Smooth muscle cell (in vitro differentiated cells): ENCODE data around the gene SLC5A10. TPM values are rescaled to one million over a fixed set of nuclear protein-coding genes. Genes with fewer than 3 reads are reported as not detected.

Experiments
- DNase-seq: peaks from one replicate; lab custom pipeline; 2025; ENCODE audit not compliant: unreplicated experiment; lab: John Stamatoyannopoulos, UW
- H2AFZ ChIP-seq: fragments of 200-600 bp; sonication (generic); 2 replicates; pipeline ENCODE4 v1.6.0; 2016; ENCODE audit warnings: antibody characterized with exemption, low read depth, mild to moderate bottlenecking
- H3F3A ChIP-seq: fragments of 200-600 bp; sonication (generic); 2 replicates; pipeline ENCODE4 v1.6.0; 2017; ENCODE audit warnings: antibody characterized with exemption, low read depth
- H3K27ac ChIP-seq: fragments of 200-600 bp; sonication (generic); 2 replicates; pipeline ENCODE4 v1.5.1; 2016; ENCODE audit warnings: low read depth, mild to moderate bottlenecking
- H3K27me3 ChIP-seq: fragments of 200-600 bp; sonication (generic); 2 replicates; pipeline ENCODE4 v1.6.1; 2016; ENCODE audit warnings: low read depth, mild to moderate bottlenecking
- H3K36me3 ChIP-seq: fragments of 200-600 bp; sonication (generic); 2 replicates; pipeline ENCODE4 v1.5.1; 2016; ENCODE audit warnings: low read depth
- H3K4me1 ChIP-seq: fragments of 200-600 bp; sonication (generic); 2 replicates; pipeline ENCODE4 v1.5.1; 2016; ENCODE audit warnings: low read depth
- H3K4me2 ChIP-seq: fragments of 200-600 bp; sonication (generic); 2 replicates; pipeline ENCODE4 v1.6.0; 2016; ENCODE audit warnings: mild to moderate bottlenecking
- H3K4me3 ChIP-seq: fragments of 200-600 bp; sonication (generic); 2 replicates; pipeline ENCODE4 v1.5.1; 2016; ENCODE audit warnings: mild to moderate bottlenecking
- H3K79me2 ChIP-seq: fragments of 200-600 bp; sonication (generic); 2 replicates; pipeline ENCODE4 v1.6.0; 2016; ENCODE audit warnings: low read depth, mild to moderate bottlenecking
- H3K9ac ChIP-seq: fragments of 200-600 bp; sonication (generic); 2 replicates; pipeline ENCODE4 v1.6.0; 2016; ENCODE audit warnings: low read depth
- H3K9me3 ChIP-seq: fragments of 200-600 bp; sonication (generic); replicated peaks from 2 replicates; pipeline ENCODE4 v1.5.1; 2016; ENCODE audit warnings: low read depth
- H4K20me1 ChIP-seq: fragments of 200-600 bp; sonication (generic); 2 replicates; pipeline ENCODE4 v1.6.0; 2016; ENCODE audit warnings: low read depth
- CTCF ChIP-seq: fragments of 200-600 bp; sonication (generic); IDR thresholded peaks from 2 replicates; pipeline ENCODE4 v1.5.1; 2017; ENCODE audit warnings: borderline replicate concordance, mild to moderate bottlenecking, antibody characterized with exemption; ENCODE audit not compliant: insufficient read depth, poor library complexity, severe bottlenecking
- WGBS: methylation state at CpG from one replicate; pipeline ENCODE4 v1.1.7; 2016; ENCODE audit warnings: low lambda C conversion rate; 5-methylcytosine and 5-hydroxymethylcytosine counted together
- polyA plus RNA-seq: library from polyadenylated mRNA; unstranded; fragments of >200 nt; fragmentation: Nextera tagmentation; extraction: Ambion mirVana; gene quantifications from 2 replicates; pipeline ENCODE4 v1.2.1, GENCODE V29; 2016
- total RNA-seq: library from RNA; depleted of rRNA; stranded (reverse); fragments of >200 nt; gene quantifications from 2 replicates; pipeline ENCODE4 v1.2.3, GENCODE V29; 2014

Gene SLC5A10
- total and polyA plus RNA-seq, 2 experiments from 2014 or later: not detected

- no peaks in the 10 kb centered on the region for H3K79me2 ChIP-seq
- H4K20me1 ChIP-seq: no peaks in the 10 kb centered on the region
- no peak overlapping the region for H3K4me2 ChIP-seq
- no peak overlapping the region for H3K9ac ChIP-seq
- H3K4me3 ChIP-seq: no peak overlapping the region
- no peak for DNase-seq
- no peak overlapping the region for H3K27ac ChIP-seq
- no peak overlapping the region for H2AFZ ChIP-seq
- no peaks in the 10 kb centered on the region for H3K4me1 ChIP-seq
- TF ChIP-seq CTCF: no peak
- H3K27me3 ChIP-seq: no peaks in the 10 kb centered on the region
- WGBS: 87% methylated on average over 29 of the region's 29 CpGs
- H3K36me3 ChIP-seq: no peaks in the 10 kb centered on the region
- H3F3A ChIP-seq: no peaks in the 10 kb centered on the region
- no peaks in the 10 kb centered on the region for H3K9me3 ChIP-seq
These were observed 62.8 kb downstream of the SLC5A10 start for GRCh38 chr17:19014628-19015215.

DNA sequence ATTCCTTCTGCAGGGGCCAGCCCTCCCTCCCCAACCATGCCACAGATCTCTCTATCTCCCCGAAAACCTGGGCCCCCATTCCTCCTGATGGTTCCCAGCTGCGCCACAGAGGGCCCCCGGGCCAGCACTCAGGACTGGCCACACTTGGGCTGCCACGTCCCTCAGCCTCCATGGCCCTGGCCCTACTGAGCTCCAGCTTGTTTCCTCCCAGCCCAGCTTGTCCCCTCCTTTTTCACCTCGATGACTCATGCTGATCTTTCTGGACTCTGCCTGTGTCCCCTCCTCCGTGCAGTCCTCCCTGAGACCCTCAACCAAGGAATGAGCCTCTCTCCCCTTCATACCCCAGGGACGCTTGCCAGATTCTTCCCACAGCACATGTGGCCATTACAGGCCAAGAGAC is 63.5 kb downstream of the SLC5A10 start:
- no peaks in the 10 kb centered on the region for H3K4me1 ChIP-seq
- H3K9me3 ChIP-seq: no peaks in the 10 kb centered on the region
- no peaks in the 10 kb centered on the region for H3K79me2 ChIP-seq
- no peak overlapping the region for H3K27ac ChIP-seq
- no peaks in the 10 kb centered on the region for H3K36me3 ChIP-seq
- 87% methylated on average over 7 of the region's 7 CpGs for WGBS
- DNase-seq: no peak
- no peak overlapping the region for H3K4me3 ChIP-seq
- H3K9ac ChIP-seq: no peak overlapping the region
- TF ChIP-seq CTCF: no peak
- H2AFZ ChIP-seq: no peak overlapping the region
- H3K27me3 ChIP-seq: no peaks in the 10 kb centered on the region
- no peak overlapping the region for H3K4me2 ChIP-seq
- H3F3A ChIP-seq: no peaks in the 10 kb centered on the region
- no peaks in the 10 kb centered on the region for H4K20me1 ChIP-seq

- H3K9me3 ChIP-seq: no peaks in the 10 kb centered on the region
- H3K27ac ChIP-seq: no peak overlapping the region
- no peaks in the 10 kb centered on the region for H3K4me1 ChIP-seq
- no peak overlapping the region for H3K4me3 ChIP-seq
- H3F3A ChIP-seq: no peaks in the 10 kb centered on the region
- no peak for DNase-seq
- no peak overlapping the region for H3K9ac ChIP-seq
- H3K4me2 ChIP-seq: no peak overlapping the region
- 93% methylated on average over 8 of the region's 8 CpGs for WGBS
- no peaks in the 10 kb centered on the region for H3K36me3 ChIP-seq
- no peak for TF ChIP-seq CTCF
- no peak overlapping the region for H2AFZ ChIP-seq
- no peaks in the 10 kb centered on the region for H3K79me2 ChIP-seq
- no peaks in the 10 kb centered on the region for H3K27me3 ChIP-seq
- H4K20me1 ChIP-seq: no peaks in the 10 kb centered on the region
These were observed 64.3 kb downstream of the SLC5A10 start for GRCh38 chr17:19016297-19016696.

DNA sequence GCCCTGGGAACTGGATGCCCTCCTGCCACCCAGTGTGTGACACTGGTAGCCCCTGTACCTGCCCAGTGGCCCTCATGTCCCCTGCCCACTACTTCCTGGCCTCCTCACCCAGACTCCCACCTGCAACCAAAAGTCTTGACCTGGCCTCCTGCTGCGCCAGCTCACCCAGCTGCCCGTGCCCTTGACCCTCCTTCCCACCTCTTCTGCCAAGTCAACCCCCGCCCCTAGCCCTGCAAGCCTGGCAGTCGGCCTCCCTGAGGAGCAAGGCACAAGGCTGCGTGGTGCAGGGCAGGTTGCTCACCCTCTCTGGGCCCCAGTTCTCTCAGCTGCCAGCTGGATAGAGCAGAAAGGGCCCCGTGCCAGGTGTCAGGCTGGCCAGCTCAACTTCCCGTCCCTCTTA is 64.9 kb downstream of the SLC5A10 start:
- TF ChIP-seq CTCF: no peak
- H3K4me1 ChIP-seq: no peaks in the 10 kb centered on the region
- no peak for DNase-seq
- H3K9ac ChIP-seq: no peak overlapping the region
- no peaks in the 10 kb centered on the region for H3K79me2 ChIP-seq
- no peak overlapping the region for H2AFZ ChIP-seq
- H3K27ac ChIP-seq: no peak overlapping the region
- H3F3A ChIP-seq: no peaks in the 10 kb centered on the region
- H3K4me3 ChIP-seq: no peak overlapping the region
- H3K4me2 ChIP-seq: no peak overlapping the region
- no peaks in the 10 kb centered on the region for H3K9me3 ChIP-seq
- no peaks in the 10 kb centered on the region for H4K20me1 ChIP-seq
- 92% methylated on average over 7 of the region's 7 CpGs for WGBS
- H3K27me3 ChIP-seq: no peaks in the 10 kb centered on the region
- no peaks in the 10 kb centered on the region for H3K36me3 ChIP-seq
